CD14-positive monocyte (primary cell): ENCODE results near the gene ANKRD65. TPM values are rescaled to one million over a fixed set of nuclear protein-coding genes. Genes with fewer than 3 reads are reported as not detected.
"Not testable (repeated sequence)": the region's sequence is repeated elsewhere in the genome, so short reads cannot be mapped to it uniquely, and the experiment has no call there.

Source experiments
- DNase-seq, 3 donors: peaks; one replicate each; pipeline ENCODE4 v3.0.0-alpha.2; 2011 to 2022
- H2AFZ ChIP-seq: 2 replicates; pipeline ENCODE4 v1.6.0; 2012; ENCODE audit warnings: mild to moderate bottlenecking, low read depth, low read length, inconsistent platforms; ENCODE audit not compliant: insufficient read depth, poor library complexity, severe bottlenecking
- H3K27ac ChIP-seq, 2 donors: 1 replicate in 1 of 2; 2 replicates in 1 of 2; pipeline ENCODE4 v1.5.1; 2012 to 2013; ENCODE audit warnings: low read length in 2 of 2, control low read depth in 1 of 2, inconsistent platforms in 1 of 2, low read depth in 1 of 2, mild to moderate bottlenecking in 1 of 2
- H3K27me3 ChIP-seq, 2 donors: one replicate each; pipeline versions ENCODE4 v1.6.0 to v1.6.1; 2011 to 2013; ENCODE audit warnings: low read length in 2 of 2; ENCODE audit not compliant: control insufficient read depth in 2 of 2, insufficient read depth in 2 of 2
- H3K36me3 ChIP-seq, 2 donors: replicated peaks in 1 of 2; 1 replicate in 1 of 2; 2 replicates in 1 of 2; pipeline versions ENCODE4 v1.5.1 to v1.6.1; 2012 to 2013; ENCODE audit warnings: low read length in 2 of 2, control low read depth in 1 of 2, inconsistent platforms in 1 of 2, mild to moderate bottlenecking in 1 of 2; ENCODE audit not compliant: insufficient read depth in 2 of 2, control insufficient read depth in 1 of 2
- H3K4me1 ChIP-seq, 2 donors: 1 replicate in 1 of 2; 2 replicates in 1 of 2; pipeline versions ENCODE4 v1.5.1 to v1.6.1; 2012 to 2013; ENCODE audit warnings: low read length in 2 of 2, control low read depth in 1 of 2, inconsistent platforms in 1 of 2, mild to moderate bottlenecking in 1 of 2, moderate library complexity in 1 of 2; ENCODE audit not compliant: insufficient read depth in 2 of 2, control insufficient read depth in 1 of 2
- H3K4me2 ChIP-seq: replicated peaks from 2 replicates; pipeline ENCODE3; 2012; ENCODE audit warnings: low read length, moderate library complexity, mild to moderate bottlenecking; ENCODE audit not compliant: poor library complexity, severe bottlenecking; ENCODE audit errors: extremely low read depth
- H3K4me3 ChIP-seq, 3 experiments: fragments of 200-600 bp in 1 of 3; sonication (generic) in 1 of 3; replicated peaks in 1 of 3; 1 replicate in 2 of 3; 2 replicates in 1 of 3; pipeline ENCODE4 v1.5.1; 2011 to 2013; ENCODE audit warnings: low read length in 3 of 3, mild to moderate bottlenecking in 3 of 3, control low read depth in 2 of 3, low read depth in 2 of 3, inconsistent platforms in 1 of 3, moderate library complexity in 1 of 3
- H3K79me2 ChIP-seq: 2 replicates; pipeline ENCODE4 v1.6.0; 2012; ENCODE audit warnings: mild to moderate bottlenecking, control low read depth, inconsistent platforms, low read length, moderate library complexity; ENCODE audit not compliant: insufficient read depth
- H3K9ac ChIP-seq: 2 replicates; pipeline ENCODE4 v1.6.0; 2017; ENCODE audit warnings: low read length, mild to moderate bottlenecking; ENCODE audit not compliant: insufficient read depth, poor library complexity, severe bottlenecking
- H3K9me3 ChIP-seq, 2 donors: replicated peaks in 1 of 2; 1 replicate in 1 of 2; 2 replicates in 1 of 2; pipeline versions ENCODE4 v1.5.1 to v1.6.1; 2012 to 2013; ENCODE audit warnings: low read length in 2 of 2, control low read depth in 1 of 2; ENCODE audit not compliant: control insufficient read depth in 1 of 2, insufficient read depth in 1 of 2
- H4K20me1 ChIP-seq: 2 replicates; pipeline ENCODE4 v1.6.0; 2012; ENCODE audit warnings: mild to moderate bottlenecking, low read length, control low read depth, moderate library complexity; ENCODE audit not compliant: insufficient read depth
- H3K27ac Mint-ChIP-seq, 7 donors: one replicate each; pipeline ENCODE4 v1.8.0; 2020; ENCODE audit warnings: mild to moderate bottlenecking in 7 of 7, mixed read lengths in 7 of 7, moderate library complexity in 6 of 7, inconsistent platforms in 2 of 7
- H3K27me3 Mint-ChIP-seq, 3 donors: one replicate each; pipeline ENCODE4 v1.8.0; 2021 to 2022; ENCODE audit warnings: low read depth in 3 of 3, mild to moderate bottlenecking in 3 of 3, mixed read lengths in 3 of 3, moderate library complexity in 3 of 3, inconsistent platforms in 1 of 3
- H3K36me3 Mint-ChIP-seq, 2 donors: one replicate each; pipeline ENCODE4 v1.8.0; 2020; ENCODE audit warnings: mixed read lengths in 2 of 2, inconsistent platforms in 1 of 2, mild to moderate bottlenecking in 1 of 2
- H3K4me1 Mint-ChIP-seq: one replicate; pipeline ENCODE4 v1.8.0; 2020; ENCODE audit warnings: mild to moderate bottlenecking, mixed read lengths
- H3K4me3 Mint-ChIP-seq, 2 donors: one replicate each; pipeline ENCODE4 v1.8.0; 2020; ENCODE audit warnings: mild to moderate bottlenecking in 2 of 2, mixed read lengths in 2 of 2, moderate library complexity in 1 of 2
- H3K9me3 Mint-ChIP-seq, 7 donors: one replicate each; pipeline ENCODE4 v1.8.0; 2020 to 2022; ENCODE audit warnings: mixed read lengths in 7 of 7, mild to moderate bottlenecking in 6 of 7, moderate library complexity in 6 of 7, inconsistent platforms in 2 of 7
- WGBS: methylation state at CpG from one replicate; pipeline ENCODE4 v1.1.5; 2013; ENCODE audit warnings: missing lambda C conversion rate; ENCODE audit not compliant: insufficient coverage; 5-methylcytosine and 5-hydroxymethylcytosine counted together
- intact Hi-C, 2 donors: fragments of 100-400 bp; cut with micrococcal nuclease; formaldehyde crosslinking; loops; one replicate each; pipeline versions ENCODE4 v1.15.0 to v1.15.1; 2023
- polyA plus RNA-seq, 3 donors: library from polyadenylated mRNA; depleted of rRNA in 1 of 3; unstranded in 2 of 3; stranded (reverse) in 1 of 3; fragments of 300-500 nt in 2 of 3; fragments of >200 nt in 1 of 3; fragmentation: Illumina TruSeq in 2 of 3; gene quantifications; 1 replicate in 2 of 3; 2 replicates in 1 of 3; pipeline ENCODE4 v1.2.3, GENCODE V29; 2012 to 2021
- TF ChIP-seq, protein P1 (sequence below): fragments of 200-600 bp; IDR thresholded peaks from one replicate; pipeline ENCODE4 v1.8.0; 2022; ENCODE audit warnings: antibody characterized with exemption, mild to moderate bottlenecking

ANKRD65 gene
- polyA plus RNA-seq, 3 donors = 0.04 TPM; not detected in 2

DNA sequence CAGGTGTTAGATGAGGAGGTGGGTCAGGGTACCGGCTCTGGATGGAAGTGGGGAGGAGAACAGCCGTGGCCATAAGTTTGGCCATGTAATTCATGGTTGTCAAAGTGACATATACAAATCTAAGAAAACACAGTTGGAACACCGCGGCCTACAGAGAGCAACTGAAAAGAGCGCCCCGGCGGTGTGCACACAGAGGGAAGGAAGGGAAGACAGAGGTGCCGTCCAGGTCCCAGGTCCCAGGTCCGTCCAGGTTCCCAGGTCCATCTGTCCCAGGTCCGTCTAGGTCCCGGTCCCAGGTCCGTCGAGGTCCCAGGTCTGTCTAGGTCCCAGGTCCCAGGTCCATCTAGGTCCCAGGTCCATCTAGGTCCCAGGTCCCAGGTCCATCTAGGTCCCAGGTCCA is 9.4 kb downstream of the ANKRD65 start:
- peaks cover under 1% of the 10 kb centered on the region for H4K20me1 ChIP-seq
- H3K4me2 ChIP-seq = no peak overlapping the region
- DNase-seq = no peak
- peaks cover 23% of the 10 kb centered on the region for H3K79me2 ChIP-seq
- intact Hi-C loops = no loop called here
- peaks cover 9 to 14% of the 10 kb centered on the region in 2 donors for H3K4me1 ChIP-seq
- H3K4me3 Mint-ChIP-seq = no peak overlapping the region
- peaks cover 3 to 5% (median 5%) of the 10 kb centered on the region in 3 donors for H3K27me3 Mint-ChIP-seq
- WGBS = over 99% methylated on average over 11 of the region's 13 CpGs
- H3K9me3 ChIP-seq = peaks cover 10 to 21% of the 10 kb centered on the region in 2 donors
- no peaks in the 10 kb centered on the region for H3K36me3 ChIP-seq
- H3K27ac ChIP-seq = no peak overlapping the region
- no peaks in the 10 kb centered on the region for H3K27me3 ChIP-seq
- peaks cover 10 to 28% (median 20%) of the 10 kb centered on the region in 7 donors for H3K9me3 Mint-ChIP-seq
- no peak overlapping the region for H2AFZ ChIP-seq
- H3K9ac ChIP-seq = no peak overlapping the region
- H3K4me1 Mint-ChIP-seq = peaks cover 14% of the 10 kb centered on the region
- H3K27ac Mint-ChIP-seq = no peak overlapping the region
- TF ChIP-seq, protein P1, sequence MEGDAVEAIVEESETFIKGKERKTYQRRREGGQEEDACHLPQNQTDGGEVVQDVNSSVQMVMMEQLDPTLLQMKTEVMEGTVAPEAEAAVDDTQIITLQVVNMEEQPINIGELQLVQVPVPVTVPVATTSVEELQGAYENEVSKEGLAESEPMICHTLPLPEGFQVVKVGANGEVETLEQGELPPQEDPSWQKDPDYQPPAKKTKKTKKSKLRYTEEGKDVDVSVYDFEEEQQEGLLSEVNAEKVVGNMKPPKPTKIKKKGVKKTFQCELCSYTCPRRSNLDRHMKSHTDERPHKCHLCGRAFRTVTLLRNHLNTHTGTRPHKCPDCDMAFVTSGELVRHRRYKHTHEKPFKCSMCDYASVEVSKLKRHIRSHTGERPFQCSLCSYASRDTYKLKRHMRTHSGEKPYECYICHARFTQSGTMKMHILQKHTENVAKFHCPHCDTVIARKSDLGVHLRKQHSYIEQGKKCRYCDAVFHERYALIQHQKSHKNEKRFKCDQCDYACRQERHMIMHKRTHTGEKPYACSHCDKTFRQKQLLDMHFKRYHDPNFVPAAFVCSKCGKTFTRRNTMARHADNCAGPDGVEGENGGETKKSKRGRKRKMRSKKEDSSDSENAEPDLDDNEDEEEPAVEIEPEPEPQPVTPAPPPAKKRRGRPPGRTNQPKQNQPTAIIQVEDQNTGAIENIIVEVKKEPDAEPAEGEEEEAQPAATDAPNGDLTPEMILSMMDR = no peak
- no peak overlapping the region for H3K4me3 ChIP-seq
- H3K36me3 Mint-ChIP-seq = peaks cover 5% of the 10 kb centered on the region in 2 donors

DNA sequence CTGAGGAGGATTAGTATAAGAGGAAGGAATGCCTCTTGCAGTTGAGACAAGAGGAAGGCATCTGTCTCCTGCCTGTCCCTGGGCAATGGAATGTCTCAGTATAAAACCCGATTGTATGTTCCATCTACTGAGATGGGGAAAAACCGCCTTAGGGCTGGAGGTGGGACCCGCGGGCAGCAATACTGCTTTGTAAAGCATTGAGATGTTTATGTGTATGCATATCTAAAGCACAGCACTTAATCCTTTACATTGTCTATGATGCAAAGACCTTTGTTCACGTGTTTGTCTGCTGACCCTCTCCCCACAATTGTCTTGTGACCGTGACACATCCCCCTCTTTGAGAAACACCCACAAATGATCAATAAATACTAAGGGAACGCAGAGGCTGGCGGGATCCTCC is 10.8 kb downstream of the ANKRD65 start:
- H3K27ac ChIP-seq, H3K36me3 ChIP-seq, H3K4me3 ChIP-seq, H3K27me3 ChIP-seq, H3K4me2 ChIP-seq, H2AFZ ChIP-seq, H3K4me3 Mint-ChIP-seq, intact Hi-C loops, DNase-seq, H3K27me3 Mint-ChIP-seq, H3K9ac ChIP-seq: not testable (repeated sequence)
- Histone ChIP-seq H3K4me1 (peaks cover 17 to 23% of the 10 kb centered on the region in 2 donors), H3K79me2 (peaks cover 37% of the 10 kb centered on the region), H3K9me3 (peaks cover 10 to 21% of the 10 kb centered on the region in 2 donors), H4K20me1 (peaks cover 10% of the 10 kb centered on the region)
- H3K36me3 Mint-ChIP-seq = peaks cover 10 to 15% of the 10 kb centered on the region in 2 donors
- H3K9me3 Mint-ChIP-seq = peaks cover 10 to 28% (median 20%) of the 10 kb centered on the region in 7 donors
- H3K4me1 Mint-ChIP-seq = peaks cover 21% of the 10 kb centered on the region
- H3K27ac Mint-ChIP-seq = peak overlapping the region in 2 of 7 donors; percentile 53 to 68
- no CpG with 5 or more reads among the region's 8 CpGs for WGBS
